NCI-H2196 treated with DMSO at 0.1 percent for 48 hours (cell line): Measurements from ENCODE around the gene RAB11A.
A peak's percentile ranks its signal among the peaks of the same experiment; 100 is the strongest.

Source experiments
- DNase-seq: peaks from one replicate; lab custom pipeline; 2025; ENCODE audit not compliant: unreplicated experiment; lab: John Stamatoyannopoulos, UW

RAB11A gene

GRCh38 chr15:65883571-65883970 lies 14.3 kb downstream of the RAB11A start:
- no peak for DNase-seq

- no peak for DNase-seq
These were observed 15.2 kb downstream of the RAB11A start for GRCh38 chr15:65884511-65884910.

- no peak for DNase-seq
These were observed 16.5 kb downstream of the RAB11A start for GRCh38 chr15:65885668-65886218.

DNA sequence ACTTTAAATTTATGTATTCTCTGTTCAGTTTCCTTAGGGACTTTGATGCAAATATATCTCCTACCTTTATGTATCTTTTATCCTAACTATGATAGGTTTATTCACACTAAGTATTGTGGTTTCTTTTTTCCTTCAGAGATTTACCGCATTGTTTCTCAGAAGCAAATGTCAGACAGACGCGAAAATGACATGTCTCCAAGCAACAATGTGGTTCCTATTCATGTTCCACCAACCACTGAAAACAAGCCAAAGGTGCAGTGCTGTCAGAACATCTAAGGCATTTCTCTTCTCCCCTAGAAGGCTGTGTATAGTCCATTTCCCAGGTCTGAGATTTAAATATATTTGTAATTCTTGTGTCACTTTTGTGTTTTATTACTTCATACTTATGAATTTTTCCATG lies 18.3 kb downstream of the RAB11A start:
- no peak for DNase-seq

GRCh38 chr15:65888981-65889380 lies 19.7 kb downstream of the RAB11A start:
- DNase-seq = no peak

DNA sequence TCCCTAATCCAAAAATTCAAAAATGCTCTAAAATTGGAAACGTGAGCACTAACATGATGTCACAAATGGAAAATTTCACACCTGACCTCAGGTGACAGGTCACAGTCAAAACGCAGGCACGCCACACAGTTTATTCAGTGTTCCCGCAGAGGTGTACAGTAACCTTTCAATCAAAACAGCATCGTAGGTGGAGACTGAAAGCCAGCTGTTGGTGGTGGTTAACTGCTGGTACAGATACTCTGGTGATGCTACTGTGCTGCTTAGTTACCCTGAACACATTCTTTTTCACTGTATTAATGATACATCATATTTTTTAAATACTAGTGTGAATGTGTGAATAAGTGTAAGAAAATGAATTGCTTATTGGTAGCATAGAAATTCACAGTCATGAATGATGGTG lies 23.8 kb downstream of the RAB11A start:
- no peak for DNase-seq

GRCh38 chr15:65896236-65896635 lies 26.9 kb downstream of the RAB11A start:
- no peak for DNase-seq

GRCh38 chr15:65900488-65900887 lies 31.2 kb downstream of the RAB11A start:
- DNase-seq = no peak

DNA sequence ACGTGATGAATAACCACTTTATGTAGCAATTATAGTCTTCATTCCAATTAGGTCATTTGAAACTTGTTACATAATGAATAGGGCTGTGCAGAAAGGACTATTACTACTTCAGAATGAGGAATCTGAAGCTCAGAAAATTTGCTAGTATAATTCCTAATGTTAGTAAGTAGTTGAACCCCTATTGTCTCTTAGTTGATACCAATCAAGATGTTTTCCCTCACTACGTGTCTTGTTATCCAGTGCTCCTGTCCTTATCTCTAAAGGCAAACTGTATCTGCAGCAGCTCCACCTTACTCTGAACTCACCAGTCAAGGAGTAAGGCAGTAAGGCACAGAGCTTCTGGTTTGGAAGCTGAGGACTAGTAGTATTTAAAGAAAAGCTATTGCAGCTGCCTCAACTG lies 32.0 kb downstream of the RAB11A start:
- DNase-seq = no peak

DNA sequence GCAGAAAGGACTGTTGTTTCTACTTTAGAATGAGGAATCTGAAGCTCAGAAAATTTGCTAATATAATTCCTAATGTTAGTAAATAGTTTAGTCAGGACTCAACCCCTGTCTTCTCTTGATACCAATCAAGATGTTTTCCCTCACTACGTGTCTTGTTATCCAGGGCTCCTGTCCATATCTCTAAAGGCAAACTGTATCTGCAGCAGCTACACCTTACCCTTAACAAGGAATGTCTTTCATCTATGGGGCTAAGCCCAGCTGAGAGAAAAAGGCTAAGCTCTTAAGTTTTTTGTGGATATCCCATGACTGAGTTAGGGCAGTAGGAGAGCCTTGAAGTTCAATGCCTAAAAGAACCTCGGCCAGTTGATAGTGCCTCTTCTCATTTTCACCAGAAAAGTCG lies 32.5 kb downstream of the RAB11A start:
- DNase-seq = no peak

DNA sequence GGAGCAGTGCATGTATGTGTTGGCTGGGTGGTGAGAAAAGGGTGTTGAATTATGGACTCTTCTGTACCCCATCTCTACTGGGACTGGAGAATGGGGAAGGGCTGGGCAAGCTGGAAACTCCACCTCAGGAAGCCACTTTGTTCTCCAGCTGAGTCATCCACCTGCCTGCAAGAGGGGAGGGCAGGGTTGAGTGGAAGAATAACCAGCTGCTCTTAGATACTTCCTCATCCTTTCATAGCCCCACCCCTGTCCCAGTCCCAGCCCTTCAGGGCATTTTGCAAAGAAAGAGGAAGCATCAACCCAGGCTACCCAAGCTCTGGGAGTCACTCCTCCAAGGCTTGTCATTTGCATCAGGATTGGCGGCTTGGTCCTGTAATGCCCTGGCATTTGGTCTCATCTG lies 33.1 kb downstream of the RAB11A start:
- peak; percentile 76 for DNase-seq

DNA sequence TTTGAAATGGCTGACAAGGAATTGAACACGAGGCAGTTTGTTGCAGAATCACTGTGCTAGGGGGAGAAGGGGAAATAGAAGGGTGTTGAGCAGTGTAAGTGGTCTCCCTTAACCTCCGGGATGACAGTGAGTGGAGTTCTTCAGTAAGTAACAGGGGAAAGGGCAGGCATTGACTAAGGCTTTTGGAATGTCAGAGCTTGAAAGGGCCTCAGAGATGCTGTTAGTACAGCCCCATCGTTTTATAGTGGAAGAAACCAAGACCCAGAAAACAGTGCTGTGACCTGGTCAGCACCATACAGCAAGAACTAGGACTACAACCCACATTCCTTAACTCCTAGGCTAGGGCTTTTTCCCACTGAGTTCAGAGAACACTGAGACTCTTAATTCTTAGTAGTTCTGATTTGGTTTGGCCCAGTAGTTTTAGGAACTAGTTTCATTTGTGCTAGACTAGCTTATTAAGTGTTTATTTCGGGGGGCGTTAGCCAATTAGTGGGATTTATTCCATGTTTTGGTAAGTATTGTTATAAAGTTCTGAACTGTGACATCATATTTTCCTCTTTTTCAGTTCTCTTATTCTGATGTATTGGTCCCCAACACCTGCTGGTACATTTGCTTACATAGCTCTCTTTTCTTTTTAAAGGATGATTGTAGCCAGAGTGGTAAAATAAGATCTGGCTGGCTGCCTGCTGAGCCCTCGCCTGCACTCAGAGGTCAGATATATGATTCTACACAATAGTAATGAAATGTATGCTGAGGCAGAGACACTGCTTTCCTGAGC lies 34.2 kb downstream of the RAB11A start:
- no peak for DNase-seq

- no peak for DNase-seq
These were observed 35.0 kb downstream of the RAB11A start for GRCh38 chr15:65904301-65904700.

GRCh38 chr15:65906396-65906795 lies 37.1 kb downstream of the RAB11A start:
- no peak for DNase-seq

DNA sequence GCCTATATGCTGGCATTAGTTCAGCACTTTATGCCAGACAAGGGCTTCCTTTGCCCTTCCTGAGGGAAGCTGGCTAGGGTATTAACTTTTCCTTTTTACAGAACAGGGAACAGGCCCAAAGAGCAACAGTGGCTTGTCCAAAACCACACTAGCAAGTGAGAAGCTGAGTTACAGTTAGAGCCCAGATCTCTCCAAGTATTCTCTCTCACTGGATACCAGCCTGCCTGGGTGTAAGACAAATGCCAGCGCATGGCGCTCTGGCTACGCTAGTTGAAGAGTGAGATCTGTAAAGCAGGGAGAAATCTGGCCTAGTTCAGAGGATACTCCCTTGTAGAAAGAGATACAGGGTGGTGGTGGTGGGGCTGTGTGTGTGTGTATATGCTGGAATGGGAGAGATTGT lies 38.4 kb downstream of the RAB11A start:
- DNase-seq = no peak

- DNase-seq = no peak
These were observed 39.6 kb downstream of the RAB11A start for GRCh38 chr15:65908876-65909275.

- DNase-seq = no peak
These were observed 40.5 kb downstream of the RAB11A start for GRCh38 chr15:65909831-65910230.

DNA sequence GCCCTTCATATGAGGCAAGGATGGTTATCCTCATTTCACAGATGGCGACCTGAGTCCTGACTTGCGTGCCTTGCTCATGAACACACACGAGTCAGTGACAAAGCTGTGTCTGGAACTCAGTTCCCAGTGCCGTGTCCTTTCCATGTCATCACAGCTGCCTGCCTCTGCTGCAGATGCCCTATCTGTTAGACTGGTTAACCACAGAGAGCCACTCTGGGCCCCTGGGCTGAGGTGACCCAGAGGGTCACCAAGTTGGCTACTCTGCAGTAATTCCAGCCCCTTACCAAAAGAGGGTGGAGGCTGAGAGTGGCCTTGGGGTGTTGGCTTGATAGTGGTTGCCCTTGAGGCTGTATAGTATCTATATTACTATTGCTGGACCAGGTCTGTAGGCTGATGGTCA lies 41.0 kb downstream of the RAB11A start:
- no peak for DNase-seq

DNA sequence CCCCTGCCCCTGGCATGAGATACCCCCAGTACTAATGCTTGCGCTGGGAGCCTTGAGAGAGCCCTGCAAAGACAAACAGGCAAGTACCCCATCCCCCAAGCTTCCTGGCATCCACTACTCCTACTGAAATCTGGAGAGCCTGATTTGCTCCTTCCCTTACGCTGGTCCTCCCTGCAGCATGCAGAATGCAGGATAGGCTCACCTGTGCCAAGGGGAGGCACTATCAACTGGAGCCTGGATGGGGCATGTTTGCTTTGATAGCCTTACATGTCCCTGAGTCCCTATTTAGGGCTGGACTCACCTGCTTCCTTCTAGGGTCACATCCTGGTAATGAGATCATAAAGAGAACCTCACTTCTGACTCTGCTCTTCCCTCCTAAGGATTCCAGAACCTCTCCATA lies 42.9 kb downstream of the RAB11A start:
- no peak for DNase-seq

GRCh38 chr15:65913631-65914199 lies 44.4 kb downstream of the RAB11A start:
- no peak for DNase-seq

DNA sequence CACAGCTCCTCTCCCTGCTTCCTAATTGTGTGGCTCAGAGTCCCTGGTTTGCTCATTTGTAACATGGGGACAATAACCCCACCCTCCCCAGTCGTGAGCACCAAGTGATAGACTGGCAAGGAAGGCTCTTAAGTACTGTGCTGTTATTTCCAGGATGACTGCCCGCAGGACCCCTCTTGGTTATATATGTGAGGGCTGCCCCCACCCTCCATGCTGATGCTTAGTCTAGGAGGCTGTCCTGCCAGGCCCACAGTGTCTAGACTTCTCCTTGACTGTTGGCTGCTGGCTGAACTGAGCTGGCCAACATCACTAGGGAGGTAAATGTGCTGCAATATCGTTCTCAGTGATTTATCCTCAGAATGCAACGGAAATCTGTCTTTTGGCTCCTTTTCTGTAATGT lies 45.1 kb downstream of the RAB11A start:
- DNase-seq = no peak
